ENCODE results near the gene PSMA8. TPM values are rescaled to one million over a fixed set of nuclear protein-coding genes. Genes with fewer than 3 reads are reported as not detected.
"Not testable (repeated sequence)": the region's sequence is repeated elsewhere in the genome, so short reads cannot be mapped to it uniquely, and the experiment has no call there.

The PSMA8 gene
- total RNA-seq, 4 donors from 2014 or later: not detected

- Histone ChIP-seq H3K9me3 (no peaks in the 10 kb centered on the region), H3K4me1 (no peaks in the 10 kb centered on the region), H3K27me3 (no peaks in the 10 kb centered on the region), H3K27ac (no peak overlapping the region), H3K4me3 (no peak overlapping the region), H3K36me3 (no peaks in the 10 kb centered on the region)
- WGBS: 72% methylated on average over 3 of the region's 3 CpGs
- TF ChIP-seq CTCF (IDR thresholded peaks at IDR 0.05) (no peak), EP300 (IDR thresholded peaks at IDR 0.05) (no peak), POLR2A (IDR thresholded peaks at IDR 0.05) (no peak), POLR2AphosphoS5 (IDR thresholded peaks at IDR 0.05) (no peak)
- no peak for DNase-seq (ENCODE audit: low spot score in 2 of 2)
Measured at GRCh38 chr18:26157326-26157725, 23.7 kb downstream of the PSMA8 start.

- Histone ChIP-seq H3K4me3 (no peak overlapping the region), H3K27ac (no peak overlapping the region), H3K36me3 (no peaks in the 10 kb centered on the region), H3K27me3 (no peaks in the 10 kb centered on the region), H3K4me1 (no peaks in the 10 kb centered on the region), H3K9me3 (no peaks in the 10 kb centered on the region)
- no peak for DNase-seq (ENCODE audit: low spot score in 2 of 2)
- no peak for TF ChIP-seq POLR2A (IDR thresholded peaks at IDR 0.05)
- TF ChIP-seq POLR2AphosphoS5 (IDR thresholded peaks at IDR 0.05): no peak
- TF ChIP-seq EP300 (IDR thresholded peaks at IDR 0.05): no peak
- no peak for TF ChIP-seq CTCF (IDR thresholded peaks at IDR 0.05)
- WGBS: 57% methylated on average over 3 of the region's 3 CpGs
Measured at GRCh38 chr18:26159353-26159752, 25.7 kb downstream of the PSMA8 start.

- Histone ChIP-seq H3K4me1 (no peaks in the 10 kb centered on the region), H3K36me3 (no peaks in the 10 kb centered on the region), H3K9me3 (no peaks in the 10 kb centered on the region), H3K4me3 (no peak overlapping the region), H3K27me3 (no peaks in the 10 kb centered on the region), H3K27ac (no peak overlapping the region)
- DNase-seq (ENCODE audit: low spot score in 2 of 2): no peak
- no peak for TF ChIP-seq POLR2AphosphoS5 (IDR thresholded peaks at IDR 0.05)
- TF ChIP-seq CTCF (IDR thresholded peaks at IDR 0.05): no peak
- TF ChIP-seq POLR2A (IDR thresholded peaks at IDR 0.05): no peak
- TF ChIP-seq EP300 (IDR thresholded peaks at IDR 0.05): no peak
- WGBS: 83% methylated on average over 2 of the region's 2 CpGs
Measured at GRCh38 chr18:26164571-26164970, 30.9 kb downstream of the PSMA8 start.

GRCh38 chr18:26167592-26167991 lies 33.9 kb downstream of the PSMA8 start:
- H3K27ac ChIP-seq; H3K4me3 ChIP-seq; H3K36me3 ChIP-seq; H3K9me3 ChIP-seq; DNase-seq (ENCODE audit: low spot score in 2 of 2); H3K27me3 ChIP-seq; H3K4me1 ChIP-seq: not testable (repeated sequence)
- WGBS: 97% methylated on average over 1 of the region's 1 CpG

GRCh38 chr18:26175481-26175880 lies 41.8 kb downstream of the PSMA8 start:
- 58% methylated on average over 2 of the region's 2 CpGs for WGBS
- no peak overlapping the region for H3K27ac ChIP-seq

More at GRCh38 chr18:26175481-26175880, 41.8 kb downstream of the PSMA8 start:
- no peaks in the 10 kb centered on the region for H3K36me3 ChIP-seq
- H3K27me3 ChIP-seq: no peaks in the 10 kb centered on the region
- TF ChIP-seq EP300 (IDR thresholded peaks at IDR 0.05): no peak
- no peak for TF ChIP-seq POLR2AphosphoS5 (IDR thresholded peaks at IDR 0.05)
- no peak for TF ChIP-seq POLR2A (IDR thresholded peaks at IDR 0.05)
- no peak for TF ChIP-seq CTCF (IDR thresholded peaks at IDR 0.05)
- H3K9me3 ChIP-seq: no peaks in the 10 kb centered on the region
- H3K4me1 ChIP-seq: no peaks in the 10 kb centered on the region
- no peak for DNase-seq (ENCODE audit: low spot score in 2 of 2)
- no peak overlapping the region for H3K4me3 ChIP-seq
